Hematopoietic multipotent progenitor cell treated with erythropoietin and hydrocortisone succinate and interleukin-3 and kit ligand, for 6 days (in vitro differentiated cells): ENCODE data around the gene HINFP.
"Not testable (repeated sequence)": the region's sequence is repeated elsewhere in the genome, so short reads cannot be mapped to it uniquely, and the experiment has no call there.

Source experiments
- DNase-seq: peaks from one replicate; pipeline ENCODE4 v3.0.0-alpha.2; 2015

The HINFP gene

DNA sequence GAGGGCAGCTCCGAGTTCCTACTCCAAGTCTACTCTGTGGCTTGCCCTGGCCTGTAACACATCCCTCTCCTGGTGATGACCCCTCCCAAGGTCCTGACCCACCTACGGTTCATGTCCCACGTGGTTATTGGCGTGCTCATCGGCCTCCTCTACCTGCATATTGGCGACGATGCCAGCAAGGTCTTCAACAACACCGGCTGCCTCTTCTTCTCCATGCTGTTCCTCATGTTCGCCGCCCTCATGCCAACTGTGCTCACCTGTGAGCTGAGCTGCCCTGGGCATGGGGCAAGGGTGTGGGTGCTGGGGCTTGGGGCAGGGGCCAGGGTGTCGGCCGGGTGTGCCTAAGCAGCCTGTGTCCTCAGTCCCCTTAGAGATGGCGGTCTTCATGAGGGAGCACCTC lies 37.1 kb downstream of the HINFP start:
- no peak for DNase-seq

DNA sequence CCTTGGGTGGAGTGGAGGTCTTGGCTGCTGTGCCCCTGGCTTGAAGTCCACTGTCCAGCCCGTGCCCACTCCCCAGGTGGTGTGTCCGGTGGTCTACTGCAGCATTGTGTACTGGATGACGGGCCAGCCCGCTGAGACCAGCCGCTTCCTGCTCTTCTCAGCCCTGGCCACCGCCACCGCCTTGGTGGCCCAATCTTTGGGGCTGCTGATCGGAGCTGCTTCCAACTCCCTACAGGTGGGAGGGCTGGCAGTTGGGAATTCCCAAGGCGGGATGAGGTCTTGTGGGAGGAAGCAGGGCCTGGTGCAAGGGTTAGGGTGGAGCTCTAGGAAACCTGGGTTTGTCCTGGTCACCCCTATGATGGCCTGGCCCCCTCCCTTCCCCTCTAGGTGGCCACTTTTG lies 38.8 kb downstream of the HINFP start:
- no peak for DNase-seq

DNA sequence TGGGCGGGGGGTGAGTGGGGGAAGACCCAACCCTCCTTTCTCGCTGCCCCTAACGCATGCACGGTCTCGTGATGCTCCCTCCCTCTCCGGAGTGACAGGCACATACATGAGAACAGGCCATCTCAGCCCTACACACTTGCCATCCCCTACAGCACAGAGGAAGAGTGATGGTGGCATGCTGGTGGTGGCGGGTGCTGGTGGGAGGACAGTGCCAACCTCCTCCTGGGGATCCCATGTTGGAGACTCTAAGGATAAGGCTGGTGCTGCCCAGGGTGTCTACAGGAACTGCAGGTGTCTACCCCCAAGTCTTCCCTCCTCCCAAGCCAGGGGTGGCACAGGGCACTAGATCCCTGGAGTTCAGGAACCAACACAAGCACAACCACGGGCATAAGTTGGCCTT lies 40.5 kb downstream of the HINFP start:
- DNase-seq = no peak

DNA sequence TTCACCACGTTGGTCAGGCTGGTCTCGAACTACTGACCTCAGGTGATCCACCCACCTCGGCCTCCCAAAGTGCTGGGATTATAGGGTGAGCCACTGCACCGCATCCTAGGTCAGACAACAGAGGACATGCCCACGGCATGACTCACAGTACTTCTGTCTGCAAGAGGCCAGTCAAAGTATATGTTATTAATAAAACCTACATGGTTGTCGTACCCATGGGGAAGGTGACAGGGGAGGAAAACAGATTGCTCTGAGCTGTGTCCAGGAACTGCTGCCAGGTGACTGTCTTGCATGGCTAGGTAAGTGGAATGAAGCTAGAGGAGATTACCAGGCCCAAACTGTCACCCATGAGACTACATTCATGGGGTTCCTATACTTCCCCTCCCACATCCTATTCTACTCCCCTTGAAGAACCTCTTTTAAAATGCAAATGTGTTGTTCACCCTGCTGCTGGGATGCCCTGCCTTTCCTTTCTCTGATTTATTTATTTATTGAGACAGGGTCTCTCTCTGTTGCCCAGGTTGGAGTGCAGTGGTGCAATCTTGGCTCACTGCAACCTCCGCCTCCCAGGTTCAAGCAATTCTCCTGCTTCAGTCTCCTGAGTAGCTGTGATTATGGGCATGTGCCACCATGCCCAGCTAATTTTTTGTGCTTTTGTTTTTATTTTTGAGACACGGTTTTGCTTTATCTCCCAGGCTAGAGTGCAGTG lies 45.1 kb downstream of the HINFP start:
- DNase-seq = no peak

DNA sequence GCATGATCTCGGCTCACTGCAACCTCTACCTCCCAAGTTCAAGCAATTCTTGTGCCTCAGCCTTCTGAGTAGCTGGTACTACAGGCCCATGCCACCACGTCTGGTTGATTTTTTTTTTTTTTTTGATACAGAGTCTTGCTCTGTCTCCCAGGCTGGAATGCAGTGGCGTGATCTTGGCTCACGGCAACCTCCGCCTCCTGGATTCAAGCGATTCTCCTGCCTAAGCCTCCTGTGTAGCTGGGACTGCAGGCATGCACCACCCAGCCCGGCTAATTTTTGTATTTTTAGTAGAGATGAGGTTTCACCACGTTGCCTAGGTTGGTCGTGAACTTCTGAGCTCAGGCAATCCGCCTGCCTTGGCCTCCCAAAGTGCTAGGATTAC lies 45.7 kb downstream of the HINFP start:
- DNase-seq = not testable (repeated sequence)

DNA sequence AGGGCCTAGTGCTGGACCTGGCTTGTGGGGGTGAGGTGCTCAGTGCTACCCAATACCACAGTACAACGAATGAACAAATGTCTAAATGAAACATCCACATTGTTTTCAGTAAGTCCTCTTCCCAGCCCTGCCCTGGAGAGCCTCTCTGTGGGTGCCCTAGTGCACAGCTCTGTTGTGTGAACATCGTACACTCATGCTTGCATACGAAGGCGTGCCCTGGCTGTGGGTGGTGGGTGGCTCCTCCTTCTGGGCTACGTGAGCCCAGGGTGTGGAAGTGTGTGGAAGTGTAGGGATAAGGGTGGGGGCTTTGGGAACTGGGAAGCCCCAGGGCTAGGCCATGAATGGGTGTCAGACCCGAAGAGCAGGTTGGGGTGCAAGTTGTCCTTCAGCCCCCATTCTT lies 46.6 kb downstream of the HINFP start:
- no peak for DNase-seq

DNA sequence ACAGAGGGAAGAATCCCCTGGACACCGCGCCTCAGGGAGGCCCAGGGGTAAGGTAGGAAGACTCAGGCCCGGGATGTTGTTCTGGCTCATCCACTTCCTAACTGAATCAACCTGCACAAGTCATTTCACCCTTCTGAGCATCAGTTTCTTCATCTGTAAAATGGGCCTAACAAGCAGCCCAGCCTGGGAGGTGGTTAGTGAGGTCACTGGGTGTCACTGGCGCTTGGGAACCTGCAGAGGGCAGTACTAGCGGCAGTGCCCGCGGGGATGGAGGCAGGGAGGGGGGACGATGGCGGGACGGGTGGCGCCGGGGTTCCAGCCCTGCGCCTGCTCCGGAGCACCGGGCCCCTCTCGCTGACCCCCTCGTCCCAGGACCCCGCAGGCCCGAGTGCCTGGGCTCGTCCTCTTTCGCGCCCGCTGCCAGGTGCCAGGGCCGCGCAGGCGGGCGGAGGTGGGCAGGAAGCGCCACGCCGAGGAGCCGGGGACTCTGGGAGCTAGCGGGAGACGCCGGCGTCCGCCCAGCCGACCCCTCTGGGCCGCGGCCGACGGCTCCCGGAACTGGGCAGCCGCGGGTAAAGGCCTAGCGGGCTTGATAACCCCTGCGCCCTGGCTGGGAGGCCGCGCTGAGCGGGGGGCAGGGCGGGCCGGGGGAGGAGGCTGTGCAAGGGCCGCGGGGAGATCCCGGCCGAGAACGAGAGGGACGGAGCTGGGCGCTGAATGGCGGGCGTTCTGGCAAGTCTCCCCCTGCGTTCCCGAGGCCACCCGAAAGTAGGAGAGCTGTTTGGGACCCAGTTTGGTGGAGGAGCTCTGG lies 47.3 kb downstream of the HINFP start, which contains the start of gene NLRX1:
Gene NLRX1, plus strand, starts transcription at position 255 of the 811 bp plus-strand sequence. CDS start 2,679 bp downstream, outside the sequence.
- peak; percentile 95 for DNase-seq

DNA sequence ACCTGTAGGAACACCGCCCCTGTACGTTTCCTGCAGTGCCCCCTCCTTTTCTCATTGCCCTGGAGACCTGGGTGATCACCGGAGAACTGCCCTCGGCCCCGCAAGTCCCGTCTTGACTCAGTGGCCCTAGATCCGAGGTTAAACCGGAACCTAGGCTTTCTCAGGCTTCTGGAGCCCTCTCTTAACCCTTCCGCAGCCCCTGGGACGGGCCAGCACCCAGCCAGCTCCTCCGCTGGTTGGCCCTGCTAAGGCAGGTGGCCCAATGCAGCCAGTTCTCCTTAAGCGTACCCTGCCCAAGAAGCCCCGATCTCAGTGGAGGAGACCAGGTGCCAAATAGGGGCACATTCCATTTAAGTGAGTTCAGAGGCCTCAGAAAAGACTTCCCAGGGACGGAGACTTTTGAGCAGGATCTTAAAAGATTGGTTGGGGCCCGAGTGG lies 47.9 kb downstream of the HINFP start:
- peak; percentile 68 for DNase-seq

DNA sequence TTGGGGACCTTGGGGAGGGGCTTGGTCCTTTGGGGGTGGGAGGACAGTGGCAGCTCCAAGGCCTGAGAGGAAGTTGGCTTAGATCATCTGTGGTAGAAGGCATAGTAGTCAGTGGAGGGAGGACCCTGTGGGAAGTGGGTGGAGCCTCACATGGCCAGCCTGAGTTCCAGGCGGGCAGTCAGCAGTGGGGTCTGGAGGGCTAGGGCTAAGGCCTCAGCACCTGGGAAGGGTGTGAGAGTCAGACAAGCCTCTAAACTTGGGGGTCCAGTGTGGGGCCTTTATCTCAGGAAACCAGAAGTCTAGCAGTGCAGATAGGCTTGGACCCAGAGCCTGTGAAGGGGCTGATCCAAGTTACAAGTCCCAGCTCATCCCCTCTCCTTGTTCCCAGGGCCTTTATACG lies 51.1 kb downstream of the HINFP start:
- peak; percentile 66 for DNase-seq

DNA sequence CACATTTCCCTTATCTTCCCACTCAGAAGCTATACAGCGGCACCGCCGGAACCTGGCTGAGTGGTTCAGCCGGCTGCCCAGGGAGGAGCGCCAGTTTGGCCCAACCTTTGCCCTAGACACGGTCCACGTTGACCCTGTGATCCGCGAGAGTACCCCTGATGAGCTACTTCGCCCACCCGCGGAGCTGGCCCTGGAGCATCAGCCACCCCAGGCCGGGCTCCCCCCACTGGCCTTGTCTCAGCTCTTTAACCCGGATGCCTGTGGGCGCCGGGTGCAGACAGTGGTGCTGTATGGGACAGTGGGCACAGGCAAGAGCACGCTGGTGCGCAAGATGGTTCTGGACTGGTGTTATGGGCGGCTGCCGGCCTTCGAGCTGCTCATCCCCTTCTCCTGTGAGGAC lies 52.1 kb downstream of the HINFP start:
- DNase-seq = no peak

DNA sequence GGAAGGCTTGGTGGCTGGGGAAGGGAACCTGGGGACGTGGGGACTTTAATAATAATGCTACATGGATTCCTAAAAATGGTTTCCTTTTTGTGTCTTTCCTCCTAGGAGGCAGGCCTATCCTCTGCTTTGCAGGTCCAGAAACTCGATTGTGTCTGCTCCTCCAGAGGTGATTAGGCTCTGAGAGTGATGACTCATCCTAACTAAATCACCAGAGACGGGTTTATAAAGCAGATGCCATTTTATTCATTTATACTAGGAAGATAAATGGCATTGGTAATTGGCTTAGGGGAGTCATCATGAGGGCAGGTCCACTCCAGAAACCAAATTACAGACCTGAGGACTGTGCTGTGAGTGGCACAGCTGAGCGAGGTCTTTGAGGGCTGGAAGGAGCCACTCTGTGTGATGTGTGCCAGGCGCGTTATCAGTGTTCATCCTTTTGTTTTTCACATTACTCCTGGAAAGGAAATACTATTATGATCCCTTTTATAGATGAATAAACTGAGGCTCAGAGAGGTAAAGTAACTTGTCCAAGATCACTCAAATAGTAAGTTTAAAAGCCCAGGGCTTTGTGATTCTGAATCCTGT lies 54.2 kb downstream of the HINFP start:
- peak; percentile 18 for DNase-seq

DNA sequence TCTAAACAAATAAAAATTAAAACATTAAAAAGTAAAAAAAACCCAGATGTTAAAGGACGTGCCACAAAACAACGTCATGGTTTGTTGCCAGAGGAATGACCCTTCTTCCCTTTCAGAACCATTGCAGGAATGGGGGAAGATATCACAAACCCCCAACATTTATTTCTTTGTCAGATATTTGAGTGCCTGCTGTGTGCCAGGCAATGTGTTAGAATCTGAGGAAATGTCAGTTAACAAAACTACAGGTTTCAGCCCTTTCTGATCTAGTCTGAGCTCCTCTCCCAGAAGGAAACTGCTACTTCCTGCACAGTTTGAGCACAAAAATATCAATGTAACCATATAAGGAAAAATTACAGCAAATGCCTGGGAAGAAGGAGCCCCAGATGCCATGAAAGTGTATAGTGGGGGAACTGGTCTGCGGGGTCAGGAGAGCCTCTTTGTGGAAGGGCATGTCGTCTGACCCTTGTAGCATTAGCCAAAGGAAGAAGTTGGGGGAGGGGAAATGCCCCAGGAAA lies 56.8 kb downstream of the HINFP start:
- no peak for DNase-seq

DNA sequence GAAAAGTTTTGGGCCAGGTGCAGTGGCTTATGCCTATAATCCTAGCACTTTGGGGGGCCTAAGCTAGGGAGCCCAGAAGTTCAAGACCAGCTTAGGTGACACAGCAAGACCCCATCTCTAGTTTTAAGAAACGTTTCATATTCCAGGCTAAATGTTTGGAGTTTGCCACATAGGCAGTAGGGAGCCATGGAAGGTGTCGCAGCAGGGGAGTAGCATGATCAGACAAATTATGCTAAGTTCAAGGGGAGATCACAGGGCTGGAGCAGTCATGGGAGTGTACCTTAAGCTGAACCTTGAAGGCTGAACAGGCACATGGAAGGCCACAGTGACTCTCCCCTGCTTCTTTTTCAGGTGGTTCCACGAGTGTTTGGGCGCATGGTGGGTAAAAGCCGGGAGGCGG lies 58.0 kb downstream of the HINFP start:
- no peak for DNase-seq

DNA sequence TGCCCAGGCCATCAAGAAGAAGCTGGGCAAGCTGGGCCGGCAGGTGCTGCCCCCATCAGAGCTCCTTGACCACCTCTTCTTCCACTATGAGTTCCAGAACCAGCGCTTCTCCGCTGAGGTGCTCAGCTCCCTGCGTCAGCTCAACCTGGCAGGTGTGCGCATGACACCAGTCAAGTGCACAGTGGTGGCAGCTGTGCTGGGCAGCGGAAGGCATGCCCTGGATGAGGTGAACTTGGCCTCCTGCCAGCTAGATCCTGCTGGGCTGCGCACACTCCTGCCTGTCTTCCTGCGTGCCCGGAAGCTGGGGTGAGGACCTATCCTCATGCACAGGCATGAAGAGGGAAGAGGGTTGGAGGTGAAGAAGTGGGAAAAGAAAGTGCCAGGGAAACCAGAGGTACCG lies 58.6 kb downstream of the HINFP start:
- no peak for DNase-seq

DNA sequence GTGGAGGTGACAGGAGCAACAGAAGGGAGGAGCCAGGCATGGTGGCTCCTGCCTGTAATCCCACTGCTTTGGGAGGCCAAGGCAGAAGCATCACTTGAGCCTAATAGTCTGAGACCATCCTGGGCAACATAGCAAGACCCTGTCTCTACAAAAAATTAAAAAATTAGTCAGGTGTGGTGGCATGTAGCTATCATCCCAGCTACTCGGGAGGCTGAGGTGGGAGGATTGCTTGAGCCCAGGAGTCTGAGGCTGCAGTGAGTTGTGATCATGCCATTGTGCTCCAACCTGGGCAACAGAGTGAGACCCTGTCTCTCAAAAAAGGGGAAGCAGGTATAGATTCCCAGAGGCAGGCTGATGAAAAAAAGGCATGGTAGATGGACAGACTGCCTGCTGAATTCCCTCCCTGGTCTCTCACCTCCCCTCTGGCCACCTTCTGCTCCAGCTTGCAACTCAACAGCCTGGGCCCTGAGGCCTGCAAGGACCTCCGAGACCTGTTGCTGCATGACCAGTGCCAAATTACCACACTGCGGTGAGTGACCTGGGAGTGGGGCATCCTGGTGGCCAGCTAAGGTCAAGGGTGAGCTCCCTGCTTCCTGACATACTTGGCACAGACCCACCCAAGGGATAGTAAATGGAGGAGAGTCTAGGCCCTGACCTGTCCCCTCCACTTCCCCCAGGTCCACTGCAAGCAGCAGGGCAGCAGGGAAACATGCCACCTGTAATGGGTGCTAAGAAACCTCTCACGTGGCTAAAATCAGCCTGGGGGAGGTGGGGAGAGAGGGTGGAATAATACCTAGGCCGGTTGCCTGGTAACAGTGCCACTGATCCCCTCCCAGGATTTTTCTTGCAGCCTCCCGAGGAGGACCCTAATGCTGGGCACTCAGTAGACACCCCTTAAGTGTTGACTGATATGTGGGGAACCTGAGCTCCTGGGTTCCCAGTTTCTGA lies 59.6 kb downstream of the HINFP start:
- no peak for DNase-seq

DNA sequence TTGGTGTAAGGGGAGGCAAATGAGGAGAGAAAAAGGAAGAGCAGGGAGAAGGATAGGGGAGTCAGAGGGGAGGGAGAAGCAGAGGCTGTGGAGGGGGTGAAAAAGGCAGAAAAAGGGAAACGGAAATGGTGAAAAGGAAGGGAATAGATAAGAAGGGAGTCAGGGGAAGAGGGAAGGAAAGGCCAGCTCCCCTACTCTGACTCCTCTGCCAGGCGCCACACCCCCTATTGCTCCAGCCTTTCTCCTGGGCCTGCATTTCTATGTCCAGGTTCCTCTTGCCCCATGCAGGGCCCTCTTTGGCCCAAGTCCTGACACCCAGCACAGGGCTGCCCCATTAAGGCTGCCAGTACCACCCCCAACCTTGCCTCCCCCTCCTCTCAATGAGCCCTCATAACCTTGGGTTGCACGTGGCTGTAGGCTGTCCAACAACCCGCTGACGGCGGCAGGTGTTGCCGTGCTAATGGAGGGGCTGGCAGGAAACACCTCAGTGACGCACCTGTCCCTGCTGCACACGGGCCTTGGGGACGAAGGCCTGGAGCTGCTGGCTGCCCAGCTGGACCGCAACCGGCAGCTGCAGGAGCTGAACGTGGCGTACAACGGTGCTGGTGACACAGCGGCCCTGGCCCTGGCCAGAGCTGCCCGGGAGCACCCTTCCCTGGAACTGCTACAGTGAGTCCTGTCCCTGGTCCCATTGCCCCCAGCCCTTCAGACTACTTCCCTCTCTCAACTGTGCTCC lies 60.5 kb downstream of the HINFP start:
- DNase-seq = no peak

DNA sequence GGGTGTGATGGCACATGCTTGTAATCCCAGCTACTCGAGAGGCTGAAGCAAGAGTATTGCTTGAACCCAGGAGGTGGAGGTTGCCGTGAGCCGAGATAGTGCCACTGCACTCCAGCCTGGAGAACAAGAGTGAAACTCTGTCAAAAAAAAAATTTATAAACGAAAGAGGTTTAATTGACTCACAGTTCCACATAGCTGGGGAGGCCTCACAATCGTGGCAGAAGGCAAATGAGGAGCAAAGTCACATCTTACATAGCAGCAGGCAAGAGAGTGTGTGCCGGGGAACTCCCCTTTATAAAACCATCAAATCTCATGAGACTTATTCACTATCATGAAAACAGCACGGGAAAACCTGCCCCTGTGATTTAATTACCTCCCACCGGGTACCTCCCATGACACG lies 63.0 kb downstream of the HINFP start:
- not testable (repeated sequence) for DNase-seq
